Panc1 (cell line): ENCODE results near the gene PTER. TPM values are rescaled to one million over a fixed set of nuclear protein-coding genes. Genes with fewer than 3 reads are reported as not detected.

Experiments used
- ATAC-seq: fragments of 200-7000 bp; cut with Tn5 transposase; 2 replicates; pipeline ENCODE4 v1.9.1; 2020; ENCODE audit warnings: mild to moderate bottlenecking, moderate library complexity
- BruUV-seq: library from RNA; stranded (reverse); fragments of 400-500 nt; replicated peaks from 2 replicates; lab custom pipeline; 2021; lab: Mats Ljungman, UMichigan
- CTCF ChIA-PET: fragments of 300-600 bp; sonication (Branson Sonifier 250); formaldehyde crosslinking; loops from one replicate; lab custom pipeline; 2022; ENCODE audit warnings: antibody characterized with exemption; lab: Charles Lee
- POLR2A ChIA-PET: fragments of 300-600 bp; sonication (Branson Sonifier 250); formaldehyde crosslinking; loops from one replicate; lab custom pipeline; 2022; ENCODE audit warnings: antibody characterized with exemption; lab: Charles Lee
- DNase-seq: peaks from one replicate; pipeline ENCODE4 v3.0.0-alpha.2; 2010; ENCODE audit warnings: low read depth, low spot score
- H3K27ac ChIP-seq: 2 replicates; pipeline ENCODE4 v1.5.1; 2011; ENCODE audit warnings: mild to moderate bottlenecking, low read length, inconsistent platforms
- H3K27me3 ChIP-seq: fragments of 200-500 bp; sonication (Bioruptor generic); 2 replicates; pipeline ENCODE4 v1.6.0; 2014; ENCODE audit warnings: low read length, inconsistent platforms; ENCODE audit not compliant: control insufficient read depth, insufficient read depth
- H3K36me3 ChIP-seq: fragments of 200-500 bp; sonication (Bioruptor generic); 2 replicates; pipeline ENCODE4 v1.5.1; 2014; ENCODE audit warnings: inconsistent platforms, mild to moderate bottlenecking, low read length, moderate library complexity; ENCODE audit not compliant: control insufficient read depth, insufficient read depth
- H3K4me1 ChIP-seq: 2 replicates; pipeline ENCODE4 v1.5.1; 2011; ENCODE audit warnings: inconsistent platforms, mild to moderate bottlenecking, low read length, moderate library complexity; ENCODE audit not compliant: control insufficient read depth, insufficient read depth
- H3K4me3 ChIP-seq, 2 experiments: 2 replicates each; pipeline ENCODE4 v1.5.1; 2011 to 2012; ENCODE audit warnings: low read depth in 2 of 2, low read length in 2 of 2, mild to moderate bottlenecking in 2 of 2, inconsistent platforms in 1 of 2, moderate library complexity in 1 of 2
- H3K9me3 ChIP-seq: fragments of 200-500 bp; sonication (Bioruptor generic); 2 replicates; pipeline ENCODE4 v1.5.1; 2014; ENCODE audit warnings: low read depth, mild to moderate bottlenecking, inconsistent platforms, low read length, moderate library complexity; ENCODE audit not compliant: control insufficient read depth, insufficient read depth
- CTCF ChIP-seq: fragments of 450-650 bp; IDR thresholded peaks from 2 replicates; pipeline ENCODE4 v1.5.1; 2017; ENCODE audit warnings: mild to moderate bottlenecking
- POLR2AphosphoS5 ChIP-seq: IDR thresholded peaks from 2 replicates; pipeline ENCODE4 v1.6.1; 2012; ENCODE audit warnings: mild to moderate bottlenecking, low read depth, low read length, moderate library complexity
- SIN3A ChIP-seq: IDR thresholded peaks from 2 replicates; pipeline ENCODE4 v1.6.1; 2012; ENCODE audit warnings: low read depth, mild to moderate bottlenecking, low read length, moderate library complexity, borderline replicate concordance; ENCODE audit not compliant: insufficient read depth
- TCF7L2 ChIP-seq: IDR thresholded peaks from 2 replicates; pipeline ENCODE4 v1.6.1; 2011; ENCODE audit warnings: mild to moderate bottlenecking, low read depth, low read length, inconsistent platforms
- in situ Hi-C: cut with HindIII; loops from 2 replicates; pipeline ENCODE4 v1.10.0; 2016; ENCODE audit warnings: low sequenced_read_pairs, low pct_unique_long_range_greater_than_20kb
- intact Hi-C: fragments of 100-400 bp; cut with micrococcal nuclease; formaldehyde crosslinking; loops from one replicate; pipeline ENCODE4 v1.10.0; 2022; ENCODE audit not compliant: unreplicated experiment
- total RNA-seq: library from RNA; stranded (reverse); gene quantifications from one replicate; pipeline ENCODE4 v1.2.1, GENCODE V29; 2021; ENCODE audit not compliant: unreplicated experiment
- TF ChIP-seq, protein P1 (sequence below), 2 experiments: IDR thresholded peaks; 2 replicates each; pipeline ENCODE4 v1.6.1; 2011 to 2012; ENCODE audit warnings: low read depth in 2 of 2, control low read depth in 1 of 2, low read length in 1 of 2, mild to moderate bottlenecking in 1 of 2, moderate library complexity in 1 of 2; ENCODE audit not compliant: insufficient read depth in 1 of 2

PTER gene
- total RNA-seq, 1 experiment from 2014 or later = 8.8 TPM

DNA sequence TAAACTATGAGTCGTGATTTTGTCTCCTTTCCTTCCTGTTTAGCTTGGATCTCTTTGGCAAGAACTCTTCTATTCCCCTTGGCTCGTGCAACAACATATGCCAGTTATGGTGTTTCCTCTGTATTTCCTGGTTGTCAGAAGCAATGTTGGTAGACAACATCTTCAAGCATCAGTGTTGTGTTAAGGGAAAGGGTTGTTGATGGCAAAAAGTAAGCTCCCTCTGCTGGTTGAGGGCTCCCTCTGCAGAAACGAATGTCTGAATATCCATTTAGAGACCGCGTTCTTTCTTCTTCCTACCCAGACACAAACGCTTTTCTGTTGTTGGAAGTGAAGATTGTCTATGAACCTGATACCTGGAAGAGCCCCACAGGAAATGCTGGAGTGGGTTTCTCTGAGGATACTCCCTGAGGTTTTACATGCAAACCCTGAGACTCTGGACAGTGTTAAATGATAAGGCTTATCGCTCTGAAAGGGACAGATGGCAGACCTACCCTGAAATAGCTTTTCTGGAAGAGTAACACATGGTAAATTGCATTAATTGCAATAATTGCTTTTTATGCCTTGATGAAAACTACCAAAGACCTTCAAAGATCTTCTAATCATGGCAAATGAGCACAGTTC is 108.4 kb downstream of the PTER start:
- H3K9me3 ChIP-seq = no peaks in the 10 kb centered on the region
- no peak overlapping the region for H3K4me3 ChIP-seq
- H3K27me3 ChIP-seq = no peaks in the 10 kb centered on the region; the same call in 1 of the 2 replicates
- TF ChIP-seq POLR2AphosphoS5 (no peak), CTCF (peak; percentile 75)
- TF ChIP-seq, protein P1, sequence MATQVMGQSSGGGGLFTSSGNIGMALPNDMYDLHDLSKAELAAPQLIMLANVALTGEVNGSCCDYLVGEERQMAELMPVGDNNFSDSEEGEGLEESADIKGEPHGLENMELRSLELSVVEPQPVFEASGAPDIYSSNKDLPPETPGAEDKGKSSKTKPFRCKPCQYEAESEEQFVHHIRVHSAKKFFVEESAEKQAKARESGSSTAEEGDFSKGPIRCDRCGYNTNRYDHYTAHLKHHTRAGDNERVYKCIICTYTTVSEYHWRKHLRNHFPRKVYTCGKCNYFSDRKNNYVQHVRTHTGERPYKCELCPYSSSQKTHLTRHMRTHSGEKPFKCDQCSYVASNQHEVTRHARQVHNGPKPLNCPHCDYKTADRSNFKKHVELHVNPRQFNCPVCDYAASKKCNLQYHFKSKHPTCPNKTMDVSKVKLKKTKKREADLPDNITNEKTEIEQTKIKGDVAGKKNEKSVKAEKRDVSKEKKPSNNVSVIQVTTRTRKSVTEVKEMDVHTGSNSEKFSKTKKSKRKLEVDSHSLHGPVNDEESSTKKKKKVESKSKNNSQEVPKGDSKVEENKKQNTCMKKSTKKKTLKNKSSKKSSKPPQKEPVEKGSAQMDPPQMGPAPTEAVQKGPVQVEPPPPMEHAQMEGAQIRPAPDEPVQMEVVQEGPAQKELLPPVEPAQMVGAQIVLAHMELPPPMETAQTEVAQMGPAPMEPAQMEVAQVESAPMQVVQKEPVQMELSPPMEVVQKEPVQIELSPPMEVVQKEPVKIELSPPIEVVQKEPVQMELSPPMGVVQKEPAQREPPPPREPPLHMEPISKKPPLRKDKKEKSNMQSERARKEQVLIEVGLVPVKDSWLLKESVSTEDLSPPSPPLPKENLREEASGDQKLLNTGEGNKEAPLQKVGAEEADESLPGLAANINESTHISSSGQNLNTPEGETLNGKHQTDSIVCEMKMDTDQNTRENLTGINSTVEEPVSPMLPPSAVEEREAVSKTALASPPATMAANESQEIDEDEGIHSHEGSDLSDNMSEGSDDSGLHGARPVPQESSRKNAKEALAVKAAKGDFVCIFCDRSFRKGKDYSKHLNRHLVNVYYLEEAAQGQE (IDR thresholded peaks at IDR 0.05; ENCODE audit: insufficient read depth in 1 of 2, low read depth in 2 of 2, low read length in 1 of 2) = no peak
- BruUV-seq = no TSS peak
- H3K27ac ChIP-seq = no peak overlapping the region
- POLR2A ChIA-PET = no interaction called here
- no peaks in the 10 kb centered on the region for H3K36me3 ChIP-seq
- no peak for ATAC-seq
- DNase-seq = peak; percentile 22
- CTCF ChIA-PET = interaction anchor here (0.7 to 1.4 kb wide), 3 partner anchors 27 to 643 kb away, joined by 4 to 8 read pairs (median 4); no protein-coding TSS in a partner anchor
- intact Hi-C loops = loop anchor here (10.0 kb wide), 1 partner anchor 640 kb away; no protein-coding TSS in a partner anchor
- peaks cover 3% of the 10 kb centered on the region; the same call in 1 of the 2 replicates for H3K4me1 ChIP-seq
- in situ Hi-C loops = no loop called here

GRCh38 chr10:16547973-16548372 is 111.2 kb downstream of the PTER start:
- H3K9me3 ChIP-seq = no peaks in the 10 kb centered on the region
- no peak overlapping the region for H3K4me3 ChIP-seq
- peaks cover 1% of the 10 kb centered on the region; the same call in 1 of the 2 replicates for H3K4me1 ChIP-seq
- no peaks in the 10 kb centered on the region; the same call in 1 of the 2 replicates for H3K27me3 ChIP-seq
- CTCF ChIA-PET = no interaction called here
- no peaks in the 10 kb centered on the region for H3K36me3 ChIP-seq
- POLR2A ChIA-PET = no interaction called here
- DNase-seq (no peak), ATAC-seq (no peak)
- TF ChIP-seq, protein P1 (IDR thresholded peaks at IDR 0.05; ENCODE audit: insufficient read depth in 1 of 2, low read depth in 2 of 2, low read length in 1 of 2) = no peak
- no peak for TF ChIP-seq SIN3A
- TF ChIP-seq CTCF = no peak
- no peak for TF ChIP-seq POLR2AphosphoS5
- TF ChIP-seq TCF7L2 = no peak
- no TSS peak for BruUV-seq
- intact Hi-C loops (loop anchor here (10.0 kb wide), 1 partner anchor 643 kb away; no protein-coding TSS in a partner anchor), in situ Hi-C loops (no loop called here)
- no peak overlapping the region for H3K27ac ChIP-seq
